ENCODE measurements around the gene EDAR.

- TF ChIP-seq POLR2A (IDR thresholded peaks at IDR 0.05) (no peak), CTCF (IDR thresholded peaks at IDR 0.05) (no peak)
Observed at GRCh38 chr2:108946442-108946841, 42.6 kb downstream of the EDAR start.
